H1 (cell line): ENCODE results near the gene HMCN2. TPM values are rescaled to one million over a fixed set of nuclear protein-coding genes. Genes with fewer than 3 reads are reported as not detected.

Source experiments
- CEBPB ChIP-seq: IDR thresholded peaks from 2 replicates; pipeline ENCODE4 v1.6.1; 2012; ENCODE audit warnings: low read depth, low read length
- CTBP2 ChIP-seq: IDR thresholded peaks from 2 replicates; pipeline ENCODE4 v1.7.0; 2011; ENCODE audit warnings: borderline replicate concordance, mild to moderate bottlenecking, moderate library complexity, mixed read lengths, low read length; ENCODE audit not compliant: insufficient read depth, insufficient read length
- PHF8 ChIP-seq: fragments of 200-600 bp; sonication (generic); conservative IDR thresholded peaks from 2 replicates; pipeline ENCODE4 v1.7.1; 2012; ENCODE audit warnings: low read depth, mild to moderate bottlenecking, inconsistent platforms, low read length, moderate library complexity
- RBBP5 ChIP-seq: IDR thresholded peaks from 2 replicates; pipeline ENCODE4 v1.7.1; 2012; ENCODE audit warnings: low read depth, mild to moderate bottlenecking, inconsistent platforms, low read length, moderate library complexity, borderline replicate concordance
- RNF2 ChIP-seq: fragments of 200-900, 300-1000 bp; sonication (generic); IDR thresholded peaks from 2 replicates; pipeline ENCODE4 v1.7.1; 2016; ENCODE audit warnings: borderline replicate concordance, low read depth, mild to moderate bottlenecking, antibody characterized with exemption, low read length; ENCODE audit not compliant: poor library complexity, severe bottlenecking; ENCODE audit errors: missing control alignments
- polyA plus RNA-seq, 7 experiments: library from polyadenylated mRNA; depleted of rRNA in 3 of 7; stranded (reverse) in 5 of 7; unstranded in 2 of 7; fragments of >200 nt in 5 of 7; fragments of 200-250 nt in 2 of 7; gene quantifications; 1 replicate in 5 of 7; 2 replicates in 1 of 7; 4 replicates in 1 of 7; pipeline versions ENCODE4 v1.2.1 to v1.2.3, GENCODE V29; 2011 to 2013; ENCODE audit warnings: missing spikeins in 2 of 7, mixed read lengths in 2 of 7
- total RNA-seq: library from RNA; stranded (reverse); fragmentation: NEBNext Ultra II Directional; extraction: Animal tissue kit (Norgen Biotek cat#: 25700); gene quantifications from 2 replicates; pipeline ENCODE4 v1.2.1, GENCODE V29; 2021

HMCN2 gene
- total and polyA plus RNA-seq, 2 of the 8 experiments (the other 6 are each of a cell fraction or from before 2014, with no cell fraction given): 5.0 to 9.1 TPM

- TF ChIP-seq RBBP5 (no peak), PHF8 (no peak), RNF2 (no peak), CEBPB (no peak), CTBP2 (no peak)
These were observed 20.9 kb upstream of the HMCN2 start (continued) for GRCh38 chr9:130244548-130245165.
